ENCODE measurements around the gene IFNA17.
"Not testable (repeated sequence)": the region's sequence is repeated elsewhere in the genome, so short reads cannot be mapped to it uniquely, and the experiment has no call there.

The IFNA17 gene

DNA sequence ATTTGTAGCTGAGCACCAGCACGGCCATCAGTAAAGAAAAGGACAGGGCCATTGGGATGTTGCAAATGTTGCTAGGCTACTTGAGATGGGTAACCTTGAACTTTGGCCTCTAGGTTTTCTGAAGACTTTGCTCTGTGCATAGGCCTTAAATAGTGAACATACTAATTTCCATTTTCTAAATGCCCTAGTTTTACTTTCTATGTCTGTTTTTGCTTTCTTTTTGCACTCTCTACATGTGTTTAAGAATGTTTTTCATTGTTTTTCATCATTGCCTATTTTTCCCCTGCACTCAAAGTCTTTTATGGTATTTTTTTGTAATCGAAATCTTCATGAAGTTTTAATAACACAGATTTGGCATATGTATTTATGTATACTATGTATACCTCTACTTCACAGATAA is at the start of gene IFNA17:
Gene IFNA17, minus strand, starts transcription at position 101 of the 400 bp plus-strand sequence. Its CDS starts 49 bp downstream, at position 52.
- FAIRE-seq (no peak), DNase-seq (ENCODE audit: insufficient read length, low spot score) (no peak)

DNA sequence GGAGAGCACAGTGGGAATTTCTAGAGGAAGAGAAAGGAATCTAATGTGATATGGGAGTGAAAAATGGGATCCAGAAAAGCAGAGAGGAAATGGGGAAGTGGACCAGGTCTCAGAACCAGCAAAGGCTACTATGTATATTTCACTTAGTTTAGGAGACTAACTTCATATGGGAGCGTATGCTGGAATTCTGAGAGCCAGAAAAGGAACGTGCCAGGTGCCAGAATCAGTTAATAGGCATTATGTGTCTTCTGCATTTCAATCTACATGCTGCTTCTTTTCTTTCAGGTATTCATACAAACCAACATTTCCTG is 40.3 kb upstream of the IFNA17 start:
- FAIRE-seq, result no peak
- no peak for DNase-seq (ENCODE audit: insufficient read length, low spot score)

DNA sequence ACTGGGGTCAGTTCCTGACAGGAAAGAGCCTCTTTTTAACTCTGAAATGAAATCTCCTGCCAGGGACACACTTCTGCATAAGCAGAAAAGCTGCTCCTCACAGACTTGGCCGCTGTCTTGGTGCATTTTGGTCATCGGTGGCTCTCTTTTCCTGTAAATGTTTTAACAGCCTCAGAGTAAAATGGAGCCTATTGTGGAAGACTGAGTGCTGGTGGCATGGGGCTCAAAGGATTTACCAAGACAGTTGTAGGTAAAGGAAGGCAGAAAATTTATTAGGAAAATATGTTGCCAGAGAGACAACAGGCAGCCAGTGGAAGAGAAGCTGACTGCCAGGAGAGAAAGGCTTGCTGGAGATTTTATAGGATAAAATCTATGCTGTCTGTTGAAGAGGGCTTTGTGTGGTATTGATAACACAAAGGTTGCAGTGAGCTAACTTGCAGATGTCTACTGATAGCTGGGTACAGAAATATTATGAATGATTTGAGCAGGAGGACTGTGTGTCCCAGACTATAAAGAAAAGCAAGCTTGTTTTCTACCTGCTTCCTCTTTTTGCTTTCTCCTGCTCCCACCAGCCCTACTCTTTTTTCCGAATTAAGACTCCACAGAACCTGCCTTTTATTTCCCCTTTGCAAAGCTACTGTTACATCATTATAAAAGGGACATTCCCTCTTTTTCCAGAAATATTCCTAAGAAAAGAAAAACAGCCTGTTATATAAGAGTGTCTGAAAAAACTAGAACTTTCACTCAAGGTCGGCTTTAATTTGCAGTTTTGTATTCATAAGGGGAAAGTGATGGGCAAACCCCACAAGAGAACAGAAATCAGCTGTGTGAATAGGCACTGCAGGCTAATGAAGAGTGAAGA is 39.7 kb upstream of the IFNA17 start:
- no peak for FAIRE-seq

DNA sequence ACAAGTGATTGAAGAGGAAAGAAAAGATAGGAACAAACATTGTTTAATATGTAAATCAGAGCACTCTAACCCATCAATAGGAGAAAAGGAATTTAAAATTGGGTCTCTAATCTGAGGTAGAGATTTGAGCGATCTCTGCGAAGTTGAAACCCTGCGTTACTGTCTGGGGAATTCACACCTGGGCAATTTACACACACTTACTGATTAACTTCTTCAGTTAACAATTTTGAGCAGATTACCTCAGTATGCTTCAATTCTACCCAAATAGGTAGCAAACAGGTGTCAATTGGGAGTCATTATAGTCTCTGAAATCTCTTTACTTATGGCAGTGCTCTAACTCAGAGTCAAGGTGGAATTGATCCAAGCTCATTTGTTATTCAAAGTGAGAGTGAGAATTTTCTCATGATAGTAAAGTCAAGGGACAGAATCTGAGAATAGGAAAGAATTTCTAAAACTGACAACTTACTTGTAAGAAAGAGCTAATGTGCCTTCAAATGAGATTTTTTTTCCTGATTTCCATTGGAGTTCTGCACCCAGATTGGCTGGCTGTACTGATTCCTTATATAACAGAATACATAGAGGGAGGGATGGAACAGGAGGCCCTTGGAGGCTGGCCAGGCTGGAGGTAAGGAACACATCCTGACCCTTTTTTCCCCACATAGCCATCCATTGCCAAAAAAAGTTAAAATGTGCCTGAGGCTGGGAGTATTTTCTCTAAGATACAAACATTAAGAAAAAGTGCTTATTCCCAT is 38.9 kb upstream of the IFNA17 start:
- no peak for DNase-seq (ENCODE audit: insufficient read length, low spot score)
- no peak for FAIRE-seq

More for the DNA sequence above, 39.7 kb upstream of the IFNA17 start:
- no peak for DNase-seq (ENCODE audit: insufficient read length, low spot score)

DNA sequence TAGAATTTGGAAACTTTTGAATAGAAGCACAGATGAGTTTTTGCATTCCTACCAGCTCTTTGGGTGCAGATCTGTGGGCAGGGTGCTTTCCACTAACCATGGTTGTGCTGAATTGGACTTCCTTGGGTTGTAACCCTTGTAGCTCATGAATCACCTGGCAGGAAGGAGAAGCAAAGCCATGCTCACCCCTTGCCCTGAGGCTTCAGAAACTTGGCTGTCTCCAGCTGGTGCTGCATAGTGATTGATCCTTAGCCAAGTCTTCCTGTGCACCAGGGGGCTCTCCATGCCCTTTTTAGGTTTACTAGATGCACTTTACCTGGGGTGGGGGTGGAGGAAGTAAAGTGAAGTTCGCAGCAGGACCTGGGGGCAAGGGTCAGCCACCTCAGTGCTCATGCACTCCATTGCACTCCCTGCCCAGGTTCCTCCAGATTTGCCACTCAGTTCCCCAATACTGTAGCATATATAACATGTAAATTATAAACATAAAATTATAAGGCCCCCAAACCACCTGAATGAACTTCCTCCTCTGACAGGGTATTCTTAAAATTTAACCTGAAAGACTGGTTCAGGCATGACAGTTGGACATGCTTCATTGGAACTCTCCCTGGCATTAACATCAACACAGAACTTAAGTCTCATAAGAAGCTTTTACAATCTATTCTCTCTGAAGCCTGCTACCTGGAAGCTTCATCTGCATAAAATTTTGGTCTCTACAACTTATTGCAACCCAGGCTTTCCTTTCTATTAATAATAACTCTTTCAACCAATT is 37.6 kb upstream of the IFNA17 start:
- FAIRE-seq (no peak), DNase-seq (ENCODE audit: insufficient read length, low spot score) (no peak)

DNA sequence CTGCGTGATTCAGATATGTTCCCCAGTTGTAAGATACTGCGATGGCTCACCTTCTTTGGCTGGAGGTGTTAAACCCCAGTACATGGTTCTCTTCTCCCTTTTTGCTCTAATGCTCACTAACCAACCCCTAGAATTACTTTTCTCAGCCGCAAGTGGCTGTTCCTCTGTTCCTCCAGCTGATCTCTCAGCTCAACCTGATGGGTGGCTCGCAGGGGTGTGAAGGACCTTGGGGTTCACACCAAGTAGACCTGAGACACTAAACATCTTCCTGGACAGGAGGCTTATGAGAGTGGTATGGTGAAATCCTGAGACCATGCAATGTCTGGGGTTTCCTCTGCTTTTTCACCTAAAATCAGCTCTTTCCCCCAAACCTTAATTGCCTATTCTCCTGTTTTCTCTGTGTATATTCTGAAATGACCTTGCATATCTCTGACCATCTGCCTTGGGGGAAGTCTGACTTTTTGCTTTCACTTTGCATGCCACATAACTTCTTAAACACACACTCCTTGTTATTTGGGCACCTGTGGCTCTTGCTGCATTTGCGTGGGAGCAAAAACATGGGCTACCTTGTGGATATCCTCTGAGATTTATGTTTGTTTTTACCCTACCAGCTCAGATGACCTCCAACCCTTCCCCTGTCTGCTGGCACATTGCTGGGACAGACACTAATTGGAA is 27.7 kb upstream of the IFNA17 start:
- no peak for DNase-seq (ENCODE audit: insufficient read length, low spot score)
- no peak for FAIRE-seq

DNA sequence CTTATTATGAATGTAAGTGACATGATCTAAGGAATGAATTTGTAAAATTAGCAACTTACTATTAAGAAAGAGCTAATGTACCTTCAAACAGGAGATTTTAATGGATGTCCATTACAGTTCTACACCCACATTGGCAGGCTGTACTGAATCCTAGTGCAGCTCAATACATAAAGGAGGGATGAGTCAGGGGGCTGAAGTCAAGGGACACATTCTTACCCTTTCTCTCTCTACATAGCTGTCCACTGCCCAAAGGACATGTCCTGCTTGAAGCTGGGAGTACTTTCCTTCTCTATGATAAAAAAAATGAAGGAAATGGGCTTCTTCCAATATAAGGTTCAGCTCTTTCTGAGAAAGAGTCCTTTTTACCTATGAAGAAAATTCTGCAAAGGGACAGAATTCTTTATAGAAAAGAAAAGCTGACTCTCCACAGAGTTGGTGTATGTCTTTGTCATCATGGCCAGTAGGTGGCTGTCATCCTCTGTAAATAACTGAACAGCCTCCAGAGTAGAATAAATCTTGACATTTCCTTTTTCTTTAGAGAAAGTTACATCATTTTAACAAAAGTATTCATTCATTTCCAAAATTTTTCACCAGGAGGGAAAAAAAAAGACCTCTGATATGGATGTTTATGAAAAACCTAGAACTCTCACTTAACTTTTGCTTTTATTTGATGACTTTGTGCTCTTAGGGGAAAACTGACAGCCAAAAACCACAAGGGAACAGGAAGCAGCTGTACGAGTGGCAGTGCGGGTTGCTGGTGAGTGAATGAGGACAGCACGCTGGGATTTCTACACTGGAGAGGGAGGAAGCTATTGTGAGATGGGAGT is 24.9 kb upstream of the IFNA17 start:
- peak; percentile 10 for DNase-seq (ENCODE audit: insufficient read length, low spot score)

DNA sequence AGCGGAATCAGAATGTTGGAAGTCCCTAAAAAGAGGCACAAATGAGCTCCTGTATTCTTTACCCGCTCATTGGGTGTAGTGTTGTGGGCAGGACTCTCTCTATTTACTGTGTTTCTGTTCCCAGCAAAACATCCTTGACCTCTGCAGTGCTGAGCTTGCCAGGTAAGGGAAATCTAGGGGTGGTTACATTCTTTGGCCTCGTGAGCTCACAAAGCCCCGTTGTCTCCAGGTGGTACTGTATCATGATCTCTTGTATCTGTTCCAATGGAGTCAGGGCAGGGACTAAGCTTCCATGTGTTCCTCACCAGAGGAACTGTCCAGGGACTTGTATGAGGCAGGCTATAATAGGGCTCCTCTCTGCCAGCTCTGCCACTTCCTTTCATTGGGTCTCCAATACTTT is 23.6 kb upstream of the IFNA17 start:
- no peak for FAIRE-seq
- DNase-seq (ENCODE audit: insufficient read length, low spot score), result no peak

More for the DNA sequence above, 24.9 kb upstream of the IFNA17 start:
- FAIRE-seq, result no peak

DNA sequence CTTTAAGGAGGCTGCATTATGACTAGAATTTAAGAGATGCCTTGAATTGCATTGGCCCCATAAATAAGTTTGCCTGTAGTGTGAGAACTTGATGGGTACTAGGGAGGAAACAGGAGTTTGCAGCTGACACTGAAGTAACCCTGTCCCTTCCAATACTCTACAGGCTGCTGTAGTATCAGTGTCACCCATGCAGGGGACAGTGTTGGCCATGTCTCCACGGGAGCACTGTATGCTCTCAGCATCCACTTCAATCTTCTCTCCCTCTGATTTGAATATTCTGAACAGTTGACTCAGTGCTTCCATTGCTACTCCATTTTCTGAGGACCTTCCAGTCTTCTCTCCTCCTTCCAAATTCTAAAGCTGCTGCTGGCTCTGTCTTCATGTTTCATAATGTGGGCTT is 23.2 kb upstream of the IFNA17 start:
- FAIRE-seq, result no peak

DNA sequence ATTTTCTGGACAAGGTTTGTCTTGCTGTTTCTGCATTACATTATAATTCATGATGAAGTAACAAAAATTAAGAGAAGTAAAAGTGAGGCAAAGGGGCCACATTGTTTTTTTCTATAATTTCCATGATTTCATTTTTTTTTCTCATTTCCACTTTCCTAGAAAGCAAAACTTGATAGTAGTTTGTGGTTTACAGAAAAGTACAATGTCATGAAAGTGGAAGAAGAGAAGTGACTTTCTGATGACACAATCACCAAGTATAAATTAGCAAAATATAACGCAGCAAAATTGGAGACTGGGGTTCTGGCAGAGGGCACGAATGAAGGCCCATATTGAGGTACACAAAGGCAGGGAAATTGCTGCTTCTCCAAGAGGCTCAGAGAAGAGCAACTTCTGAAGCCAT is 16.8 kb upstream of the IFNA17 start:
- DNase-seq (ENCODE audit: insufficient read length, low spot score), result no peak
- no peak for FAIRE-seq

More for the DNA sequence above, 23.2 kb upstream of the IFNA17 start:
- no peak for DNase-seq (ENCODE audit: insufficient read length, low spot score)

DNA sequence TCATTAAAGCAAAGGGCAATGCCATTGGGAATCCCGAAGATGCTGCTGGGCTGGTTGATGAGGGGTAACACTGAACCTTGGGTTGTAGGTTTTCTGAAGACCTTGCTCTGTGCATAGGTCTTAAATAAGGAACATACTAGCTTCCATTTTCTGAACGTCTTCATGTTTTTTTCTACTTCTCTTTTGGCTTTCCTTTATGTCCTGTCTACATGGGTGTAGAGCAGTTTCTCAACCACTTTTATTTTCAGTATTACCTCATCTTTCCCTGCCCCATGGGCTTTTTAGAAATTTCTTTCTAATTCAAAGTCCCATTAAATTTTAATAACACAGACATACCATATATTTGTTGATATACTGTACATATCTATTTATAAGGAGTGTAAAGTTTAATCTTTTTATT is 11.9 kb upstream of the IFNA17 start, which contains the start of gene IFNA14:
Gene IFNA14, minus strand, starts transcription at position 95 of the 400 bp plus-strand sequence. Its CDS starts 70 bp downstream, at position 25.
- DNase-seq (ENCODE audit: insufficient read length, low spot score), result no peak
- no peak for FAIRE-seq

DNA sequence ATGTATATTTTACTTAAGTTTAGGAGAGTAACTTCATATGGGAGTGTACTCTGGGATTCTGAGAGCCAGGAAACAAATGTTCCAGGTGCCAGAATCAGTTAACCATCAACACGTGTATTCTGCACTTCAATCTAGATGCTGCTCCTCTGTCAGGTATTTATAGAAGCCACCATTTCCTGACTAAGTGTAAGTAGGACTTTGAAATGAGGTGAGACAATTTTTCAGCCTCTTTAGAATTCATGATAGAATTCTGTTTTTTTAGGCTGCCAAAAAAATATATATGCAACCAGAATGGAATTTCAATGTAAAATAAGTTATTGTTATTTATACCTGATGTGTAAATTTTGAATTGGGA is 8.3 kb upstream of the IFNA17 start:
- DNase-seq (ENCODE audit: insufficient read length, low spot score); FAIRE-seq: not testable (repeated sequence)

DNA sequence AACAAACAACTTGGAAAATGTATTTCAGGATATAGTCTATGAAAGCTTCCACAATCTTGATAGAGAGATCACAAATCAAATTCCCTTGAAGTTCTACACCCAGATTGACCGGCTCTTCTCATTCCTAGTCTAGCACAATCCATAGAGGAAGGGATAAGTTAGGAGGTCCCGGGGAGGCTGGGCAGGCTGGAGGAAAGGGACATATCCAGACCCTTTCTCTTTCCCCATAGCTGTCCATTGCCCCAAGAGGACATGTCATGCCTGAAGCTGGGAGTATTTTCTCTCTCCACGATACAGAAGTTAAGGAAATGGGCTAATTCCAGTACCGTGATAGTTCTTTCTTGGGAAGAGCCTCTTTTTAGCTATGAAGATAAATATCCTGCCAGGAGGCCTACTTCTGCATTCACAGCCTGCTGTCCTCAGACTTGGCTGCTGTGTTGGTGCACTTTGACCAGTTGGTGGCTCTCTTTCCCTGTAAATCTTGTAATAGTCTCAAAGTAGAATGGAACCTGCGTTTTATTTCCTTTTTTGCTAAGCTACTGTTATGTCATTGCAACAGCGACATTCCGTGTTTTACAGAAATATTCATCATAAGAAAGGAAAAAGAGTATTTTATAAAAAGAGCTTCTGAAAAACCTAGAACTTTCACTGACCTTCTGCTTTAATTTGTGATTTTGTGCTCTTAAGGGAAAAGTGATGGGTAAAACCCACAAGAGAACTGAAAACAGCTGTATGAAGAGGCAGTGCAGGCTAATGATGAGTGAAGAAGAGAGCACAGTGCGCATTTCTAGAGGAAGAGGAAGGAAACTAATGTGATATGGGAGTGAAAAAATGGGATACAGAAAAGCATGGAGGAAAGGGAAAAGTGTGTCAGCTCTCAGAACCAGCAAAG is 7.7 kb upstream of the IFNA17 start:
- not testable (repeated sequence) for FAIRE-seq
- peak; percentile 9 for DNase-seq (ENCODE audit: insufficient read length, low spot score)

DNA sequence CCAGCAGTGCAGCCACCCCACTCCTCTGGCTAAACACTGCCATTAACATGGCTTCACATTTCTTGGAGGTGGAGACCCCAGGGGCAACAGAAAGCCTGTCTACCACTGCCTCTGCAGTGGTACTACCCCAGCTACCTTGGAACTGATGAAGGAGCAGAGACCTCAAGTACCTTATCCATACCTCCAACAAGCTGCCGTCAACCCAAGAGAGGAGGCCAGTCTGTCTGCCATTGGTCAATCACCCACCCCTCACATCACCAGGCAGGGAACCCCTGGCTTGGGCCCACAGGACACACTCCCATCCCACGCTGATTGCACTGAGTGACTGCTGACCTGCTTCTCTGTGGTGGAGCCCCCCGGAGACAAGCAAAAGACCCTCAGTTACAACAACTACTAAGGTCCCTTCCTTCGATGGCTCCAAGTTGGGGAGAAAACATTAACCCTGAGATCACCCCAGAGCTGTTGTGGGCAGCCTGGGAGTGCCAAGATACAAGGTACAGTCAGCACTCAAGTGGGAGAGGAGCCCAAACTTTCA is 6.2 kb upstream of the IFNA17 start:
- FAIRE-seq (no peak), DNase-seq (ENCODE audit: insufficient read length, low spot score) (no peak)

DNA sequence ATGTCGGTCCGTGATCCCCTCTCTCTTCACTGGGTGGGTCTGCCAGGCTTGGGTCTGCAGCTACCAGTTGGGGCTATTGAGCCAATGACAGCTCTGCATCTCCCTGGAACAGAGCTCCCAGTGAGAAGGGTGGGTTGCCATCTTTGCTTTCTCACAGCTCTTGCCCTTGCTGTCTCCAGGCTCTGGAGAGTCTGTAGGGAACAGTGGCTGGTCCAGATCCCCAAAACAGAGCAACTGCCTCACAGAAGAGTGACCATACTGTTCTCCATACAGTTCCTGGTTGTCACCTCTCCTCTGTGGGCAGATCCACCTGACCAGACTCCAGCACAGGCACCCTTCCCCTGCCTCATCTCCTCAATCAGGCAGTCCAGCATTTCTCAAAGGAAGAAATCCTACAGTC is 5.2 kb upstream of the IFNA17 start:
- no peak for DNase-seq (ENCODE audit: insufficient read length, low spot score)
- FAIRE-seq, result no peak

DNA sequence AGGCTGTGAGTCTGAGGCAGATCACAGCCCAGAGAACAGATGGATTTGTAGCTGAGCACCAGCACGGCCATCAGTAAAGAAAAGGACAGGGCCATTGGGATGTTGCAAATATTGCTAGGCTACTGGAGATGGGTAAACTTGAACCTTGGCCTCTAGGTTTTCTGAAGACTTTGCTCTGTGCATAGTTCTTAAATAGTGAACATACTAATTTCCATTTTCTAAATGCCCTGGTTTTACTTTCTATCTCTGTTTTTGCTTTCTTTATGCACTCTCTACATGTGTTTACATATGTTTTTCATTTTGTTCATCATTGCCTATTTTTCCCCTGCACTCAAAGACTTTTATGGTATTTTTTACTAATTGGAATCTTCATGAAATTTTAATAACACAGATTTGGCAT is 10.8 kb downstream of the IFNA17 start, which contains the start of gene IFNA16:
Gene IFNA16, minus strand, starts transcription at position 101 of the 400 bp plus-strand sequence. Its CDS starts 6 bp downstream, at position 95.
- DNase-seq (ENCODE audit: insufficient read length, low spot score); FAIRE-seq: not testable (repeated sequence)

DNA sequence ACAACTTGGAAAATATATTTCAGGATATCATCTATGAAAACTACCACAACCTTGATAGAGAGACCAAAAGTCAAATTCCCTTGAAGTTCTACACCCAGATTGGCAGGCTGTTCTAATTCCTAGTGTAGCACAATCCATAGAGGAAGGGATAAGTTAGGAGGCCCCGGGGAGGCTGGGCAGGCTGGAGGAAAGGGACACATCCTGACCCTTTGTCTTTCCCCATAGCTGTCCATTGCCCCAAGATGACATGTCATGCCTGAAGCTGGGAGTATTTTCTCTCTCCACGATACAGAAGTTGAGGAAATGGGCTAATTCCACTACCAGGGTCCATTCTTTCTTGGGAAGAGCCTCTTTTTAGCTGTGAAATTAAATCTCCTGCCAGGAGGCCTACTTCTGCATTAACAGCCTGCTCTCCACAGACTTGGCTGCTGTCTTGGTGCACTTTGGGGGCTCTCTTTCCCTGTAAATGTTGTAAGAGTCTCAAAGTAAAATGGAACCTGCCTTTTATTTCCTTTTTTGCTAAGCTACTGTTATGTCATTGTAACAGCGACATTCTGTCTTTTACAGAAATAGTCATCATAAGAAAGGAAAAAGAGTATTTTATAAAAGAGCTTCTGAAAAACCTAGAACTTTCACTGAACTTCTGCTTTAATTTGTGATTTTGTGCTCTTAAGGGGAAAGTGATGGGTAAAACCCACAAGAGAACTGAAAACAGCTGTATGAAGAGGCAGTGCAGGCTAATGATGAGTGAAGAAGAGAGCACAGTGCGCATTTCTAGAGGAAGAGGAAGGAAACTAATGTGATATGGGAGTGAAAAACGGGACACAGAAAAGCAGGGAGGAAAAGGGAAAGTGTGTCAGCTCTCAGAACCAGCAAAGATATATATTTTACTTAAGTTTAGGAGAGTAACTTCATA is 14.4 kb downstream of the IFNA17 start:
- not testable (repeated sequence) for FAIRE-seq; DNase-seq (ENCODE audit: insufficient read length, low spot score)
